Heart right ventricle (tissue), 16 donors: ENCODE data around the gene BEND7. TPM values are rescaled to one million over a fixed set of nuclear protein-coding genes. Genes with fewer than 3 reads are reported as not detected.

Experiments
- ATAC-seq, 8 donors: fragments of 200-7000 bp; cut with Tn5 transposase; one replicate each; pipeline ENCODE4 v1.9.1; 2020; ENCODE audit warnings: mild to moderate bottlenecking in 8 of 8, moderate library complexity in 8 of 8, moderate number of reproducible peaks in 1 of 8
- DNase-seq, 2 donors: peaks; one replicate each; pipeline ENCODE4 v3.0.0-alpha.2; 2020
- H3K27ac ChIP-seq, 10 donors: fragments of 200-600 bp; sonication (generic) in 2 of 10; one replicate each; pipeline versions ENCODE4 v1.5.0 to v1.8.0; 2020 to 2022; ENCODE audit warnings: mild to moderate bottlenecking in 3 of 10
- H3K27me3 ChIP-seq, 7 donors: fragments of 200-600 bp; one replicate each; pipeline ENCODE4 v1.8.0; 2021 to 2022; ENCODE audit warnings: mild to moderate bottlenecking in 2 of 7
- H3K36me3 ChIP-seq, 9 donors: fragments of 200-600 bp; sonication (generic) in 1 of 9; one replicate each; pipeline versions ENCODE4 v1.5.0 to v1.8.0; 2020 to 2022; ENCODE audit warnings: mild to moderate bottlenecking in 2 of 9
- H3K4me1 ChIP-seq, 9 donors: fragments of 200-600 bp; sonication (generic) in 1 of 9; one replicate each; pipeline versions ENCODE4 v1.5.0 to v1.8.0; 2020 to 2022; ENCODE audit warnings: mild to moderate bottlenecking in 4 of 9
- H3K4me3 ChIP-seq, 10 donors: fragments of 200-600 bp; sonication (generic) in 2 of 10; one replicate each; pipeline versions ENCODE4 v1.5.0 to v1.8.0; 2020 to 2022; ENCODE audit warnings: mild to moderate bottlenecking in 7 of 10, moderate library complexity in 2 of 10
- H3K9me3 ChIP-seq, 11 donors: fragments of 200-600 bp in 10 of 11; sonication (generic) in 2 of 11; one replicate each; pipeline versions ENCODE4 v1.5.0 to v1.8.0; 2013 to 2022; ENCODE audit warnings: mild to moderate bottlenecking in 2 of 11, control low read depth in 1 of 11, moderate library complexity in 1 of 11
- CTCF ChIP-seq, 9 donors: fragments of 200-600 bp; sonication (generic) in 2 of 9; IDR thresholded peaks; one replicate each; pipeline versions ENCODE4 v1.5.0 to v1.8.0; 2021 to 2022; ENCODE audit warnings: antibody characterized with exemption in 9 of 9, mild to moderate bottlenecking in 5 of 9, moderate library complexity in 1 of 9
- WGBS, 2 donors: extraction: QIAGEN DNeasy Blood & Tissue Kit; methylation state at CpG; one replicate each; pipeline ENCODE4 v1.1.7; 2013; ENCODE audit warnings: inconsistent platforms in 1 of 2; 5-methylcytosine and 5-hydroxymethylcytosine counted together
- intact Hi-C, 10 donors: fragments of 100-400 bp; cut with DNase I; formaldehyde crosslinking; loops; one replicate each; pipeline versions ENCODE4 v1.11.1 to v1.14.2; 2022
- long read RNA-seq, 3 donors: library from polyadenylated mRNA; unstranded; transcript quantifications; one replicate each; pipeline ENCODE4 v2.0.0, GENCODE V29; 2020 to 2021
- polyA plus RNA-seq, 2 donors: library from polyadenylated mRNA; stranded (reverse); fragments of 200-250 nt; gene quantifications; one replicate each; pipeline ENCODE4 v1.2.3, GENCODE V29; 2013
- total RNA-seq, 10 donors: library from RNA; stranded (reverse); fragmentation: NEBNext Ultra II Directional in 3 of 10; extraction: Animal tissue kit (Norgen Biotek cat#: 25700) in 3 of 10; gene quantifications; one replicate each; pipeline versions ENCODE4 v1.2.1 to v1.2.4, GENCODE V29; 2021 to 2023
- donor health status: Arrhythmogenic right ventricular cardiomyopathy.
- donor health status: ischemic (EF 13 %, LVEDD 7.1; RV severe dilation, severe dysfunction).
- donor health status: healthy with polysubstance abuse.
- donor health status: DM: no; HTN: yes; CAD: no.
- donor health status: DM: no; HTN: no; CAD: no.
- donor health status: ischemic (EF 25% LVEDD 6.9; RV normal size, moderate dysfunction).
- donor health status: ischemic (EF 25% LVEDD 5.7; RV mildly dilated, moderate dysfunction).
- donor health status: healthy.
- donor health status: DM: yes; HTN: yes; CAD: no.
- donor health status: Ischemic cardiomyopathy.
- donor health status: ischemic (EF 35%, LVEDD 5.7; RV mildly dilated, moderate dysfunction).
- donor health status: nonischemic (EF 11% LVEDD 7.7; RV severe dilation, severe dysfunction).
- donor health status: DM: yes; HTN: yes; CAD: no.
- donor health status: PGD.
- donor health status: ischemic (EF 29% LVEDD 5.4; RV normal size, mild dysfunction).
- donor health status: nonischemic (EF 23%, LVEDD 6.1; RV moderate dilation, normal function).

Gene BEND7, protein sequence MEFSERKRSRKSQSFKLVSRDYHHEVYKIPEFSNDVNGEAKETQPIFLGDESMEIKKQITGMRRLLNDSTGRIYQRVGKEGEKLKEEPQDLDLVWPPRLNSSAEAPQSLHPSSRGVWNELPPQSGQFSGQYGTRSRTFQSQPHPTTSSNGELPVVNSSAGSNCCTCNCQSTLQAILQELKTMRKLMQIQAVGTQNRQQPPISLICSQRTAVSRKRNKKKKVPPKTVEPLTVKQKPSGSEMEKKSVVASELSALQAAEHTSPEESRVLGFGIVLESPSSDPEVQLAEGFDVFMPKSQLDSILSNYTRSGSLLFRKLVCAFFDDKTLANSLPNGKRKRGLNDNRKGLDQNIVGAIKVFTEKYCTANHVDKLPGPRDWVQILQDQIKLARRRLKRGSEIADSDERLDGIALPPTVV
- total RNA-seq (10 to 100 TPM; 10.2 to 21.0 (median 13.3) TPM), polyA plus RNA-seq (1 to 10 TPM; 6.4 to 7.0 TPM)
- long read RNA-seq, donor 1, partial matches to known transcripts: 7 of 23 reads
- long read RNA-seq, donor 1, other reads (novel, unspliced or antisense): 15 of 23 reads
- long read RNA-seq, donor 2, partial matches to known transcripts: 1 of 11 reads
- long read RNA-seq, donor 2, other reads (novel, unspliced or antisense): 9 of 11 reads
- long read RNA-seq, donor 3, partial matches to known transcripts: 0 of 9 reads
- long read RNA-seq, donor 3, other reads (novel, unspliced or antisense): 9 of 9 reads

- ATAC-seq: peak; percentile 77 to 91 (median 90)
- peaks cover 0 to 14% (median 0%) of the 10 kb centered on the region in 9 donors for H3K36me3 ChIP-seq
- intact Hi-C loops: loop anchor here in 4 of 10 donors (5.0 to 10.0 kb wide), 3 partner anchors 154 to 367 kb away; partner anchors contain the start of gene MCM10 (in 1 of the 4)
Observed at GRCh38 chr10:13528875-13529713, at the start of gene BEND7. BEND7 (minus strand) TSS chr10:13529014; CDS start chr10:13528533, 481 bp downstream.

DNA sequence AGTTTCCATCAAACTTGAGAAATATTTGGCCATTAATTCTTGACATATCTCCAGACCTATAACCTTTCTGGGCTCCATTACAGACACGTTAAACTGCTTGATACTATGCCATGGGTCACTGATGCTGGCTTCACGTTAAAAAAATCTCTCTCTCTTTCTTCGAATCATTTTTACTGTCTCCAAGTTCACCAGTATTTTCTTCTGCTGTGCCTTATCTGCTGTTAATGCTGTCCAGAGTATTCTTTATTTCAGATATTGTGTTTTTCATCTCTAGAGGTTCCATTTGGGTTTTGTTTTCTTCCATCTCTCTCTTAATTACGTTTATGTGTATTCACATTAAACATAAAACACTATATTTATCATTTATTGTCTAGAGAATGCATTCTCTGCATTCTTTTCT lies 45.1 kb upstream of the BEND7 start:
- WGBS, 2 donors: 68 to 70% methylated on average over 4 of the region's 4 CpGs
- Histone ChIP-seq H3K27me3 (peaks cover 0 to 16% (median 0%) of the 10 kb centered on the region in 7 donors), H3K9me3 (peaks cover 0 to 17% (median 0%) of the 10 kb centered on the region in 11 donors), H3K4me3 (no peak overlapping the region), H3K27ac (no peak overlapping the region), H3K4me1 (no peaks in the 10 kb centered on the region), H3K36me3 (no peaks in the 10 kb centered on the region)
- no peak for TF ChIP-seq CTCF (IDR thresholded peaks at IDR 0.05)
- DNase-seq: no peak
- no peak for ATAC-seq
- intact Hi-C loops: no loop called here

More at GRCh38 chr10:13528875-13529713, at the start of gene BEND7:
- peak; percentile 27 to 67 for DNase-seq
- Histone ChIP-seq H3K4me3 (peak within 1 kb of the TSS; percentile 44 to 89 (median 70)), H3K4me1 (peaks cover 0 to 31% (median 18%) of the 10 kb centered on the region in 9 donors), H3K27me3 (peaks cover 0 to 62% (median 0%) of the 10 kb centered on the region in 7 donors), H3K27ac (peak within 1 kb of the TSS; percentile 5 to 88 (median 69)), H3K9me3 (no peaks in the 10 kb centered on the region)
- 3 to 10% methylated on average over 27 to 89 of the region's 98 CpGs for WGBS, 2 donors
- TF ChIP-seq CTCF (IDR thresholded peaks at IDR 0.05): no peak

GRCh38 chr10:13571541-13571940 lies 42.7 kb upstream of the BEND7 start:
- peaks cover 0 to 12% (median 0%) of the 10 kb centered on the region in 7 donors for H3K27me3 ChIP-seq
- no peak for ATAC-seq
- intact Hi-C loops: no loop called here
- H3K27ac ChIP-seq: no peak overlapping the region
- no peaks in the 10 kb centered on the region for H3K36me3 ChIP-seq
- no peak overlapping the region for H3K4me3 ChIP-seq
- H3K4me1 ChIP-seq: peaks cover 0 to 4% (median 0%) of the 10 kb centered on the region in 9 donors
- WGBS, 2 donors: 51 to 60% methylated on average over 5 of the region's 5 CpGs
- no peak for TF ChIP-seq CTCF (IDR thresholded peaks at IDR 0.05)
- no peak for DNase-seq
- peaks cover 0 to 17% (median 0%) of the 10 kb centered on the region in 11 donors for H3K9me3 ChIP-seq
